ENCODE measurements around the gene CD177. TPM values are rescaled to one million over a fixed set of nuclear protein-coding genes. Genes with fewer than 3 reads are reported as not detected.

The CD177 gene
- polyA plus RNA-seq, 1 of the 3 experiments (the other 2 are of a cell fraction) = 0.54 TPM

- no peaks in the 10 kb centered on the region for H4K20me1 ChIP-seq (ENCODE audit: insufficient read depth)
- peaks cover 62% of the 10 kb centered on the region; the same call in 1 of the 2 replicates for H3K27me3 ChIP-seq (ENCODE audit: insufficient read depth)
- H2AFZ ChIP-seq (ENCODE audit: low read depth) = no peak overlapping the region
- H3K9ac ChIP-seq = no peak overlapping the region
- H3K27ac ChIP-seq (ENCODE audit: low read depth in 2 of 2, low read length in 1 of 2) = no peak overlapping the region
- H3K4me1 ChIP-seq (ENCODE audit: control insufficient read depth in 1 of 2, insufficient read depth in 2 of 2, low read depth in 1 of 2, low read length in 1 of 2) = no peaks in the 10 kb centered on the region
- H3K9me3 ChIP-seq = no peaks in the 10 kb centered on the region
- DNase-seq = no peak
- H3K4me3 ChIP-seq (ENCODE audit: low read depth in 2 of 2, low read length in 1 of 2) = no peak overlapping the region
- POLR2A ChIA-PET = no interaction called here
- no peaks in the 10 kb centered on the region for H3K9me2 ChIP-seq
- no peak overlapping the region for H3K4me2 ChIP-seq
- no peaks in the 10 kb centered on the region for H3K36me3 ChIP-seq (replicated peaks in 1 of 2; ENCODE audit: control insufficient read depth in 1 of 2, insufficient read depth in 2 of 2, low read length in 1 of 2)
- no peaks in the 10 kb centered on the region for H3F3A ChIP-seq (replicated peaks; ENCODE audit: insufficient read depth)
- no peak for TF ChIP-seq POLR2AphosphoS5 (IDR thresholded peaks at IDR 0.05; ENCODE audit: low read depth, low read length)
- TF ChIP-seq YY1 (IDR thresholded peaks at IDR 0.05; ENCODE audit: low read depth) = no peak
- no peak for TF ChIP-seq RCOR1 (IDR thresholded peaks at IDR 0.05; ENCODE audit: low read length)
- no peak for TF ChIP-seq GABPA (IDR thresholded peaks at IDR 0.05; ENCODE audit: low read depth)
- TF ChIP-seq NFIC (IDR thresholded peaks at IDR 0.05; ENCODE audit: borderline replicate concordance) = no peak
- TF ChIP-seq TAF1 (IDR thresholded peaks at IDR 0.05; ENCODE audit: borderline replicate concordance, low read depth, low read length) = no peak
- no peak for TF ChIP-seq ELF1 (IDR thresholded peaks at IDR 0.05)
- TF ChIP-seq NRF1 (IDR thresholded peaks at IDR 0.05; ENCODE audit: low read depth, low read length) = no peak
- TF ChIP-seq EZH2phosphoT487 (IDR thresholded peaks at IDR 0.05; ENCODE audit: borderline replicate concordance, low read depth) = no peak
- no peak for TF ChIP-seq FOXM1 (IDR thresholded peaks at IDR 0.05; ENCODE audit: low read depth)
- no peak for TF ChIP-seq RFX5 (IDR thresholded peaks at IDR 0.05; ENCODE audit: low read length)
- no peak for TF ChIP-seq USF1 (IDR thresholded peaks at IDR 0.05; ENCODE audit: borderline replicate concordance, low read depth)
- TF ChIP-seq ZBTB33 (IDR thresholded peaks at IDR 0.05; ENCODE audit: borderline replicate concordance, low read depth) = no peak
- no peak for TF ChIP-seq EP300 (IDR thresholded peaks at IDR 0.05; ENCODE audit: borderline replicate concordance in 1 of 2, low read depth in 1 of 2, low read length in 1 of 2)
- TF ChIP-seq RAD21 (IDR thresholded peaks at IDR 0.05; ENCODE audit: low read length) = no peak
- CTCF ChIA-PET = no interaction called here
- H3K79me2 ChIP-seq (ENCODE audit: insufficient read depth) = no peaks in the 10 kb centered on the region
- WGBS (ENCODE audit: low lambda C conversion rate) = 4% methylated on average over 6 of the region's 8 CpGs
Observed at GRCh38 chr19:43337737-43338136, 15.7 kb upstream of the CD177 start.

- 5% methylated on average over 5 of the region's 5 CpGs for WGBS (ENCODE audit: low lambda C conversion rate)
- no peaks in the 10 kb centered on the region for H3K4me1 ChIP-seq (ENCODE audit: control insufficient read depth in 1 of 2, insufficient read depth in 2 of 2, low read depth in 1 of 2, low read length in 1 of 2)
- H3K79me2 ChIP-seq (ENCODE audit: insufficient read depth) = no peaks in the 10 kb centered on the region
- no peaks in the 10 kb centered on the region for H3K9me3 ChIP-seq
- H4K20me1 ChIP-seq (ENCODE audit: insufficient read depth) = no peaks in the 10 kb centered on the region
- H3K9ac ChIP-seq = no peak overlapping the region
- no peak overlapping the region for H3K4me2 ChIP-seq
- CTCF ChIA-PET = no interaction called here
- H3K36me3 ChIP-seq (replicated peaks in 1 of 2; ENCODE audit: control insufficient read depth in 1 of 2, insufficient read depth in 2 of 2, low read length in 1 of 2) = no peaks in the 10 kb centered on the region
- TF ChIP-seq RAD21 (IDR thresholded peaks at IDR 0.05; ENCODE audit: low read length) = no peak
- no peak for TF ChIP-seq RFX5 (IDR thresholded peaks at IDR 0.05; ENCODE audit: low read length)
- no peak for TF ChIP-seq FOSL2 (IDR thresholded peaks at IDR 0.05; ENCODE audit: borderline replicate concordance, low read depth)
- TF ChIP-seq TAF1 (IDR thresholded peaks at IDR 0.05; ENCODE audit: borderline replicate concordance, low read depth, low read length) = no peak
- no peak for TF ChIP-seq NFIC (IDR thresholded peaks at IDR 0.05; ENCODE audit: borderline replicate concordance)
- no peak for TF ChIP-seq NRF1 (IDR thresholded peaks at IDR 0.05; ENCODE audit: low read depth, low read length)
- no peak for TF ChIP-seq ZBTB33 (IDR thresholded peaks at IDR 0.05; ENCODE audit: borderline replicate concordance, low read depth)
- TF ChIP-seq MXI1 (IDR thresholded peaks at IDR 0.05; ENCODE audit: low read depth, low read length) = no peak
- TF ChIP-seq GABPA (IDR thresholded peaks at IDR 0.05; ENCODE audit: low read depth) = no peak
- TF ChIP-seq RXRA (IDR thresholded peaks at IDR 0.05; ENCODE audit: borderline replicate concordance, low read depth) = no peak
- TF ChIP-seq TCF12 (IDR thresholded peaks at IDR 0.05) = no peak
- TF ChIP-seq RCOR1 (IDR thresholded peaks at IDR 0.05; ENCODE audit: low read length) = no peak
- no peak for TF ChIP-seq TEAD4 (IDR thresholded peaks at IDR 0.05; ENCODE audit: borderline replicate concordance, insufficient read depth)
- no peak for TF ChIP-seq JUND (IDR thresholded peaks at IDR 0.05)
- TF ChIP-seq ELF1 (IDR thresholded peaks at IDR 0.05) = no peak
- TF ChIP-seq SIN3A (IDR thresholded peaks at IDR 0.05; ENCODE audit: borderline replicate concordance, low read depth, low read length) = no peak
- POLR2A ChIA-PET = no interaction called here
- no peak overlapping the region for H3K4me3 ChIP-seq (ENCODE audit: low read depth in 2 of 2, low read length in 1 of 2)
- H3K27me3 ChIP-seq (ENCODE audit: insufficient read depth) = peaks cover 69% of the 10 kb centered on the region; the same call in 1 of the 2 replicates
- no peak overlapping the region for H3K27ac ChIP-seq (ENCODE audit: low read depth in 2 of 2, low read length in 1 of 2)
- H3F3A ChIP-seq (replicated peaks; ENCODE audit: insufficient read depth) = no peaks in the 10 kb centered on the region
- H3K9me2 ChIP-seq = no peaks in the 10 kb centered on the region
- H2AFZ ChIP-seq (ENCODE audit: low read depth) = no peak overlapping the region
- no peak for DNase-seq
Observed at GRCh38 chr19:43338530-43338929, 15.0 kb upstream of the CD177 start.
